ENCODE measurements around the gene MYH8.
A peak's percentile ranks its signal among the peaks of the same experiment; 100 is the strongest.

Gene MYH8

DNA sequence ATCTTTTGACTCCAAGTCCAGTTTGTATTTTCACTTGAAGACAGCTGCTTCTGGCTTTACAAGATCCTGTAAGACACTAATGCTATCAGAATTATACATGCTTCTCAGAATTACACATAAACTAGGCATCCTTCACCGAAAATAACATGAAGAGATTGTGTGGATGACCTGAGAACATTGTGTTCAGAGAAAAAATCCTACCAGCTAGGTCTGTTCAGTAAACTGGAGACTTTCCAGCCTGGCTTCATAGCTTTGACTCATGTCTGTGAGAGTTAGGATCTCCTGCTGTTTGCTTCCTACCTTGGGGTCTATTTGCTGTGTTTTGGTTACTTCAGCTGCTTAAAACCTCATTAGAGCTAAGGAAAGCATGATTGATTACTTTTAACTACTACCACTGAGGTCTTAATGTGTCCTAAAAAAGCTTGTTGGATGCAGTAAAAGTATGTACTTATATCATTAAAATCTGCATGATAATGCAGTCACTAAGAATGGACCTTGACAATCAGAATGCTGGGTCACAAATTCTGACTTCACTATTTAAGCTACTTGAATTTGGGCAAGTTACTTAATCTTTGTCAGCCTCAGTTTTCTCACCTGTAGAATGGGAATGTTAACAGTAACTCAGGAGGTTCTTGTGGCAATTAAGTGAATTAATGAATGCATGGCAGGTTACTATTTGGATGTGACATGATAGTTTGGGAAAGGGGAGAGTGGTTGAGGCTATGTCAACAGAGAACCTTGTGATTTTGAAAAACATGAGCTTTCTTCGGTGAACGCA, 40.9 kb downstream of the MYH8 start:
- DNase-seq = no peak

DNA sequence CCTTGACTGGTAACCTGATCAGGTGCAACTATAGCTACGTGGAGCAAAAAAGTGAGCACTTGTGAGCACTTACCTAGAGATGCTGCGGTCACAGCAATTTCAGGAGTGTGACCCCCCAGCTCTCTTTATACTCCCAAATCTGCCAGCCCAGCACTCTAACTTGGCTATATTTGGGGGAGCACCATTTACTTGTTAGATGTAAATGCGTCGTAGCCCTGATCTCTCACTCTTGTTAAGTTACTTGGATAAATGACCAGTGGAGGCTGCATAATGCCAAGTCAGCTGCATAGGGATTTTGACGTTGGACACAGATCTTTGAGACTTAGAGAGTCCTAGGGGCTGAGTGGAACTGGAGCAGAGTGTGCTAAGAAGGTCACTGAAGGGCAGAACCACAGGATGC, 48.8 kb downstream of the MYH8 start, which contains the start of gene MYH13:
Gene MYH13 (minus strand): TSS at position 101 of the 400 bp plus-strand sequence. CDS start 8,476 bp downstream, outside the sequence.
- no peak for DNase-seq

DNA sequence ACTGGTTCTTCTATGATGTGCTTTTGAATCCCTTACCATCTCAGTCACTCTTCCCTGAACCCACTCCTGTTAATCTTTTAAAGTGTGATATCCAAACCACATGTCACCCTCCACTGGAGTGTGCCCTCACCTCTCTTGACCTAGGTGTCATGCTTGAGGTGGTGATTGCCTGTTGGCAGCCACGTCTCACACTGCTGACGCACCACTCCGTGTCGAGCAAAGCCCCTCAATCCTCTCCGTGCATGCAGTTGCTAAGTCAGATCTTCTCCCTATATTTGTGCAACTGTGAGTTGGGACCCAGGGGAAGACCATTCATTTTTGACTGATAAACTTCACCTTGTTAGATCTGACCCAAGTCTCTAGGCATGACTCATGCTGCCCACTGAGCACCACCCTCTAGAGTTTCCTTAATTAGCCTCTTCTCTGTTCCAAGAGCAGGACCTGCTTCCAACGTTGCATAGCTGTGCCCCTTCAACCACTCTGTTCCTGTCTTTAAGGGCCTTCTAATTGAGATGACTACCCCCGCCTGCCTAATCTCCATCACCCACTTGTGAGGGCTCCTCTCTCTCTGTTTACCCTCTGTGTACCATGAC, 51.6 kb downstream of the MYH8 start:
- no peak for DNase-seq

DNA sequence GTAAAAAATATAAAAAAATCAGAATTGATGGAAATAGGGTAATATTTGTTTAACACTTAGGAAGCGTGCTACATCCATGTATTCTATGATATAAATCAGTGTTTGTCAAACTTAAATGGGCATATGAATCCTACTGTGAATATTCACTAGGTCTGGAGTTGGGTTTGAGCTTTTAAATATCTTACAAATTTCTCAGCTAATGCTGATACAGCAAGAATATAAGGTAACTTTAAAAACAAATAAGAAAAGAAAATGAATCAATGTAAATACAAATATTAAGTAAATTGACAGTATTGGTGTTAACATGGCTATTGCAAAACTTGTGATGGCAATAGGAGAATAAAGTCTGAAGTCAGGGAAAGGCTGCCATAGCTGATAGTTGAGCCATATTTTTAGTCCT, 52.5 kb downstream of the MYH8 start:
- no peak for DNase-seq

DNA sequence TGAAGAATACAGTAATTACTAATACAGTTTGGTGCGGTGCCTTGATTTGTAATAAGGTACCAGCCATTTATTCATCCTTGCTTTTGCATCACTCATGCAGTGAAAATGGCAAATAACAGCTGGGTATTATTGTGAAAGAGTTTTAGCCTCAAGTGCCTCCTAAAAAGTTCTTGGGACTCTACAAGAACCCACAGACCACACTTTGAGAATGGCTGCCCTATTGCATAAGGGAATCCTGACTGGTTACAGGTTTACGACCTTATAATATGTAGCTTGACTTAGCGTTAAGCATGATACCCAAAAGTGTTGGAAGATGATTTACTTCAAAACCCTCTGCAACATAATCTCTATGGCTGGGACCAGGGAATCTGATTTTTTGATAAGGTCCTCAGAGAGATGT, 53.2 kb downstream of the MYH8 start:
- DNase-seq = no peak

DNA sequence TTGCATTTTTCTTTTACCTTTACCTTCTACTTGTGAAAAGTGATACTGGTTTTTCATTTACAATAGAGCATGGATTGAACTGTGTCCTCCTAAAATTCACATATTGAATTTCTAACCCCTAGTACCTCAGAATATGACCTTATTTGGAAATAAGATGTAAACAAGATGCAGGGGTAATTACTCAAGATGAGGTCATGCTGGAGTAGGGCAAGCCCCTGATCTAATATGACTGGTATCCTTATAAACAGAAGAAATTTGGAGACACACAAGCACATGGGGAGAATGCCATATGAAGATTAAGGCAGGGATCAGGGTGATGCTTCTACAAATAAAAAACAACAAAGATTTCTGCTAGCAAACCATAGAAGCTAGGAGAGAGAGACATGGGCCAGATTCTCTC, 61.2 kb downstream of the MYH8 start:
- no peak for DNase-seq

DNA sequence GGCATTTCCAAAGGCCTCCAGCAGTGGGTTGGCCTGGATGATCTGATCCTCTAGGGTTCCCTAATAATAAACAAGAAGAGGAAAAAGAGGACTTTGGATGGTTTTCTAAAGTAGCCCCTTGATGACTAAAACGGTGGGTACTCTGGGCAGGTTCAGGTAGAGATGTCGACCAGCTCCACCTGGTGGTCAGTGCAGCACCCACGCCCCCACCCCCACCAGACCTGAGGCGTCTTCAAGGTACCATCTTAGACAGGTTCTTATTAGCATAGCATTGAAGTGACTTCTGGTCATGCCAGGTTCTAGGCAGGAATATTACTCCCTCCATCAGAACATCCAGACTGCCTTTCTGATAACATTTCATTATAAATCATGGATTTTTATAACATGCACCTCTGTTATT, 64.0 kb downstream of the MYH8 start:
- DNase-seq = peak; percentile 52

DNA sequence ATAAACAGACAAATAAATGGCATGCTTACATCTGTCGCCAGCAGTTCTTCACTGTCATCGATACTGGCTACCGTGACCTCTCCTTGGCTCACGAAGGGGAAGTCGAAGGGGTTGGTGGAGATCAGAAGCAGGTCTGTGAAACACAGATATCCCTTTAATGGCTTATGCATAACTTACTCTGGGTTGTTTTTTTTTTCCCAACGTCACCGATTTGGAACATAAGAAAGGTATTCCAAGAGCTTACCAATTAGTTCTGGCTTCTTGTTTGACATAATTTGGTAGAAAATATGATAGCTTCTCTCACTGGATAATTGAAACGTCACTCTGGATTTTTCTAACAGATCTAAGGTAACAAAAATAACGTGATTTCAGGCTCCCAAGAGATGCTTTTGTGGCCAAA, 67.1 kb downstream of the MYH8 start:
- no peak for DNase-seq

DNA sequence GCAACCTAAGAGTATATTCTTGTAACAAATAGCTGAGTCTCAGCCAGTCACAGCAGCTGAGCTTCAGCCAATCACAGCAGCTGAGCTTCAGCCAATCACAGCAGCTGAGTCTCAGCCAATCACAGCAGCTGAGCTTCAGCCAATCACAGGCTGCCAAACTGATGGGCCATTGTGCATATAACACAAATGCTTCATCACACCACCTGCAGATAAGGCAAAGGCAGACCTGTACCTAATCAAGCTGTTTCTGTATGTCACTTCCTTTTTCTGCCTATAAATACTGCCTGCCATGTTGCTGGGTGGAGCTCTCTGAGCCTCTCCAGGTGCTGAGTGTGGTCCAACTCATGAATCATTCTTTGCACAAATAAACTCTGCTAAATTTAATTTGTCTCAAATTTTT, 68.9 kb downstream of the MYH8 start:
- DNase-seq = no peak

DNA sequence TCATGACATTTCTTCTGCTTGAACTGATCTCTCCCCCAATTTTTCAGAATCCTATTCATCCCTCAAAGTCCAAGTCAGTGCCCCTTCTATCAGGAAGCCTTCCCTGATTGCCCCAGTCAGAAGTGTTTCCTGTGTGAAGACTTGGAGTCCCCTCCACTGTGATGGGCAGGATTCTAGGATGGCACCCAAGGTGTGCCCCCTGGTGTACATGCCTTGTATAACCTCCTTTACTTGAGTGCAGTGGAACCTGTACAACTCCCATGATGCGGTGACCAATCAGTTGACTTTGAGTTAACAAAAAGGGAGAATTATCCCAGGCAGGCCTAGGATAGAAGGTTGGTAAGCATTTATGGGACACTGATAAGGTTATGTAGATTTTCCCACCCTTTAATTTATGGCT, 72.3 kb downstream of the MYH8 start:
- DNase-seq = peak; percentile 31

DNA sequence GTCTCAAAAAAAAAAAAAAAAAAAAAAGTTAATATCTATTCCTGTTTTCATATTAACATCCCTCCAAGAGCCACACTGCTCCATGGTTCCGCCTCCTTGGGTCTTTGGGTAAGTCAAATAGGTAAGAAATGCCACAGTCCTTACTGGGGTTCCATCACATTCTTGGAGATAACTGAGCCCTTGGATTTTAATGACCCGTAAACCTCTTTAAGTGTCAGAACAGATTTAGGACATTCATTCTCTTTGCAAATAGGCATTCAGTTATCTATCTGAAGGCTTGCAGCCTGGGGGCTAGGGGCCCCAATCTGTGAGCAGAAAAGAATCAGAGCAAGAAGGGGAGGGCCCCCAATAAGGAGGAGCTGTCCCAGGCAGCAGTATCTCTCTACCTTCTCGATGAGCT, 76.9 kb downstream of the MYH8 start:
- DNase-seq = no peak

Data from stimulated activated CD8-positive, alpha-beta memory T cell treated with anti-CD3 and anti-CD28 coated beads, Interleukin-4, amount 100 ng/mL, for 48 hours (primary cell).